Activated naive CD8-positive, alpha-beta T cell treated with anti-CD3 and anti-CD28 coated beads for 36 hours (primary cell): ENCODE results near the gene CHMP5. TPM values are rescaled to one million over a fixed set of nuclear protein-coding genes. Genes with fewer than 3 reads are reported as not detected.
"Not testable (repeated sequence)": the region's sequence is repeated elsewhere in the genome, so short reads cannot be mapped to it uniquely, and the experiment has no call there.

ENCODE experiments used
- DNase-seq: peaks from one replicate; pipeline ENCODE4 v3.0.0; 2021
- H3K27ac Mint-ChIP-seq: one replicate; pipeline ENCODE4 v1.8.0; 2022; ENCODE audit warnings: mild to moderate bottlenecking, moderate library complexity, mixed read lengths
- H3K27me3 Mint-ChIP-seq: one replicate; pipeline ENCODE4 v1.8.0; 2022; ENCODE audit warnings: mild to moderate bottlenecking, mixed read lengths
- H3K36me3 Mint-ChIP-seq: one replicate; pipeline ENCODE4 v1.8.0; 2021; ENCODE audit warnings: mild to moderate bottlenecking, mixed read lengths
- H3K4me1 Mint-ChIP-seq: one replicate; pipeline ENCODE4 v1.8.0; 2021; ENCODE audit warnings: mixed read lengths
- H3K4me3 Mint-ChIP-seq: one replicate; pipeline ENCODE4 v1.8.0; 2022; ENCODE audit warnings: mild to moderate bottlenecking, moderate library complexity, mixed read lengths
- H3K9me3 Mint-ChIP-seq: one replicate; pipeline ENCODE4 v1.8.0; 2022; ENCODE audit warnings: mixed read lengths
- total RNA-seq, 2 experiments: library from RNA; stranded (reverse); gene quantifications; one replicate each; pipeline ENCODE4 v1.2.3, GENCODE V29; 2021

The CHMP5 gene
- total RNA-seq, 2 experiments from 2014 or later, result 73.9 to 75.4 TPM

- DNase-seq, result no peak
- Mint-ChIP-seq H3K27ac (peak overlapping the region; percentile 17), H3K4me3 (no peak overlapping the region), H3K4me1 (peaks cover 7% of the 10 kb centered on the region), H3K27me3 (no peaks in the 10 kb centered on the region), H3K9me3 (no peaks in the 10 kb centered on the region), H3K36me3 (peaks cover 22% of the 10 kb centered on the region)
Observed at GRCh38 chr9:33307067-33307466, 42.2 kb downstream of the CHMP5 start.

DNA sequence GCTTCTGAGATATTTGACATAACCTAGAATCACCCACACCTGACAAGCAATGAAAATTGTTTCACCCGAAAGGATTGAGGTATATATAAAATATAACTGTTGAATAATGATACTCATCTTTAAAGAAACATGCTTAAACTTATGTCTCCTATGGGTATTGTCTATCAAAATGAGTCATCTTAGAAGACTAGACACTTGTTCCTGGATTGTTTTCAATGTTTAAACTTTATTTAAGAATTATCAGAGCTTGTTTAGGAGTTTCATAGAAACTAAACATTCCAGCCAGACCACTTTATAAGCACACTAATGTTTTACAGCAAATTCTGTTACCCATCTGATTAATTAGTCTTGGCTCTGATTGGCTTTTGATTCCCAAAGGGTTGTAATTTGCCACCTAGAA is 45.1 kb downstream of the CHMP5 start:
- Mint-ChIP-seq H3K27ac (no peak overlapping the region), H3K4me1 (peaks cover 4% of the 10 kb centered on the region), H3K27me3 (no peaks in the 10 kb centered on the region), H3K4me3 (no peak overlapping the region), H3K9me3 (no peaks in the 10 kb centered on the region), H3K36me3 (peaks cover 22% of the 10 kb centered on the region)
- DNase-seq, result no peak

DNA sequence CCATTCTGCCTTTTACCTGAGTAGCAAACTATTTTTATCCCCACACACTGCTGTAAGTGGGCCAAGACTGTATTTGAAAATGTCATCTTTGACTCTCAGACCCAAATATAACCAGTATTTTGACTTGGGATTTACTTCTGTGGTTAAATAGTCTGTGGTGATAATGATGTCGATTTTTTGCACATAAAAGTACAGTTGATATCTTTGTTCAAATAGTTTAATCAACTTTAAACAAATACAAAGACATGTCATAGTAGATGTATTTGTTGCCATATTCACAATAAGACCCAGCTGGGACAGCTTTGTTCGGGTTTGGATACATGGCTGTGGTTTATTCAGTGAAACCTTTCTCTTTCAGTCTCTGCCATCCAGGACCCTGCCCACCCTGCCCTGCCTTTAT is 45.9 kb downstream of the CHMP5 start:
- peaks cover 25% of the 10 kb centered on the region for H3K36me3 Mint-ChIP-seq
- H3K27ac Mint-ChIP-seq, result peak overlapping the region; percentile 30
- H3K9me3 Mint-ChIP-seq, result no peaks in the 10 kb centered on the region
- H3K4me1 Mint-ChIP-seq, result peaks cover 4% of the 10 kb centered on the region
- H3K4me3 Mint-ChIP-seq, result no peak overlapping the region
- no peaks in the 10 kb centered on the region for H3K27me3 Mint-ChIP-seq
- DNase-seq, result no peak

GRCh38 chr9:33311953-33312352 is 47.1 kb downstream of the CHMP5 start:
- no peak for DNase-seq
- Mint-ChIP-seq H3K27ac (no peak overlapping the region), H3K4me3 (no peak overlapping the region), H3K36me3 (peaks cover 24% of the 10 kb centered on the region), H3K27me3 (no peaks in the 10 kb centered on the region), H3K9me3 (no peaks in the 10 kb centered on the region), H3K4me1 (peaks cover 4% of the 10 kb centered on the region)

DNA sequence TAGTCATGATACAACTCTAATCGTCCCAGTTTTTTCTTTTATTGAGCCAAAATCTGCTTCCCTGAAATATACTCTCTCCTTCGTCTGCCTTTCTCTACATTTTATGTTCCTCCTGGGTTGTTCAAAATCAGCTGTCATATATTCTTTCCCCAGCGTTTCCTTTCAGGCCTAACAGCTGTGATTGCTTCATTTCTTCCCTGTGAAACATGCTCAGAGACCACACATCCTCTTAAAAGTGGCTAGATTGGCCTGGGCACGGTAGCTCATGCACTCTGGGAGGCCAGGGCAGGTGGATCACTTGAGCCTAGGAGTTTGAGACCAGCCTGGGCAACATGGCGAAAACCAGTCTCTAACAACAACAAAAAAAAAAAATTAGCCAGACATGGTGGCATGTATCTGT is 50.5 kb downstream of the CHMP5 start:
- Mint-ChIP-seq H3K9me3 (no peaks in the 10 kb centered on the region), H3K4me1 (peaks cover 3% of the 10 kb centered on the region), H3K27ac (peak overlapping the region; percentile 3), H3K36me3 (peaks cover 30% of the 10 kb centered on the region), H3K27me3 (no peaks in the 10 kb centered on the region), H3K4me3 (no peak overlapping the region)
- DNase-seq, result no peak

DNA sequence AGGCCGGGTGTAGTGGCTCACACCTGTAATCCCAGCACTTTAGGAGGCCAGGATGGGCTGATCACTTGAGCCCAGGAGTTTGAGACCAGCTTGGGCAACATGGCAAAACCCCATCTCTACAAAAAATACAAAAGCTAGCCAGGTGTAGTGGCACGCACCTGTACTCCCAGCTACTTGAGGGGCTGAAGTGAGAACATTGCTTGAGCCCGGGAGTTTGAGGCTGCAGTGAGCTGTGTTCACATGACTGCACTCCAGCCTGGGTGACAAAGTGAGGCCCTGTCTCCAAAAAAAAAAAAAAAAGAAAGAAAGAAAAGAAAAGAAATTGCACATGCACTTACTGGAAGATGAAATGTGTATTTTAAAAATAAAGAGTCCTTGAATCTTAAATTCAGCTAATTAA is 52.3 kb downstream of the CHMP5 start:
- H3K36me3 Mint-ChIP-seq, result peaks cover 29% of the 10 kb centered on the region
- not testable (repeated sequence) for H3K27me3 Mint-ChIP-seq, DNase-seq, H3K27ac Mint-ChIP-seq, H3K9me3 Mint-ChIP-seq, H3K4me1 Mint-ChIP-seq, H3K4me3 Mint-ChIP-seq

DNA sequence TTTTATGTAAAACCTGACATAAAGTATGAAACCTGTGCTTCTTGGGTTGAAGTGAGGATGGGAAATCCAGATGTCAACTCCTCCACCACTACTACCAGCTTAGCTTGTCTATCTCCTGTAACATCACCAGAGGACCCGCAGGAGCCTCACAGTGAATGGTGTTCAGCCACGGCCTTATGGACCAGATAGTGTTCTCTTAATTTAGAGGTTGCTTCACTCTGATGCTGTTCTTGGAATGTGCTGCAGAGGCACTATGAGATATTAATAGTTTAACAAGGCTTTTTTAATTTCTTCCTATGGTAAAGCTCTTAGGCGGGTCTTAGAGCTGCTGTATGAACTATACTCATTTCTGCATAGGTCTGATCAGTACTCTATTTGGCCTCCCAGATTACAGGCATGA is 53.4 kb downstream of the CHMP5 start:
- H3K4me1 Mint-ChIP-seq, result peaks cover 6% of the 10 kb centered on the region
- no peak overlapping the region for H3K4me3 Mint-ChIP-seq
- H3K9me3 Mint-ChIP-seq, result no peaks in the 10 kb centered on the region
- H3K36me3 Mint-ChIP-seq, result peaks cover 37% of the 10 kb centered on the region
- no peaks in the 10 kb centered on the region for H3K27me3 Mint-ChIP-seq
- DNase-seq, result no peak
- no peak overlapping the region for H3K27ac Mint-ChIP-seq

DNA sequence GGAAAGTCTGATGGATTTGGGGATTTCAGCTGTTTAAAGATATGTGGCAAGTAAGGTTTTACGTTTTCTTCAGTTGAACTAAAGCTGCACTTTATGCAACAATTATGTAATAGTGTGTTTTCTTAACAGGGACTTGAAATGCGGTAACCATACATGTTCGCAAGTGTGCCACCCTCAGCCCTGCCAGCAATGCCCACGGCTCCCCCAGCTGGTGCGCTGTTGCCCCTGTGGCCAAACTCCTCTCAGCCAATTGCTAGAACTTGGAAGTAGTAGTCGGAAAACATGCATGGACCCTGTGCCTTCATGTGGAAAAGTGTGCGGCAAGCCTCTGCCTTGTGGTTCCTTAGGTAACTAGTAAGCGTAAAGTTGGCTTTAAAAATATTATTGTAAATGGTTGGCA is 53.9 kb downstream of the CHMP5 start:
- H3K9me3 Mint-ChIP-seq, result no peaks in the 10 kb centered on the region
- peaks cover 35% of the 10 kb centered on the region for H3K36me3 Mint-ChIP-seq
- H3K27me3 Mint-ChIP-seq, result no peaks in the 10 kb centered on the region
- H3K4me1 Mint-ChIP-seq, result peaks cover 6% of the 10 kb centered on the region
- no peak overlapping the region for H3K4me3 Mint-ChIP-seq
- H3K27ac Mint-ChIP-seq, result no peak overlapping the region
- no peak for DNase-seq

- peak overlapping the region; percentile 37 for H3K27ac Mint-ChIP-seq
- DNase-seq, result no peak
- peaks cover 6% of the 10 kb centered on the region for H3K4me1 Mint-ChIP-seq
- no peaks in the 10 kb centered on the region for H3K27me3 Mint-ChIP-seq
- H3K9me3 Mint-ChIP-seq, result no peaks in the 10 kb centered on the region
- H3K4me3 Mint-ChIP-seq, result no peak overlapping the region
- H3K36me3 Mint-ChIP-seq, result peaks cover 40% of the 10 kb centered on the region
Observed at GRCh38 chr9:33320230-33320567, 55.4 kb downstream of the CHMP5 start.

- Mint-ChIP-seq H3K27ac (peak overlapping the region; percentile 37), H3K4me1 (peaks cover 6% of the 10 kb centered on the region), H3K4me3 (no peak overlapping the region), H3K9me3 (no peaks in the 10 kb centered on the region), H3K36me3 (peaks cover 39% of the 10 kb centered on the region), H3K27me3 (no peaks in the 10 kb centered on the region)
- DNase-seq, result no peak
Observed at GRCh38 chr9:33320568-33321261, 55.9 kb downstream of the CHMP5 start.

- DNase-seq, result no peak
- H3K4me3 Mint-ChIP-seq, result no peak overlapping the region
- no peak overlapping the region for H3K27ac Mint-ChIP-seq
- H3K36me3 Mint-ChIP-seq, result peaks cover 16% of the 10 kb centered on the region
- peaks cover 1% of the 10 kb centered on the region for H3K4me1 Mint-ChIP-seq
- H3K27me3 Mint-ChIP-seq, result no peaks in the 10 kb centered on the region
- H3K9me3 Mint-ChIP-seq, result no peaks in the 10 kb centered on the region
Observed at GRCh38 chr9:33329117-33329563, 64.3 kb downstream of the CHMP5 start.

DNA sequence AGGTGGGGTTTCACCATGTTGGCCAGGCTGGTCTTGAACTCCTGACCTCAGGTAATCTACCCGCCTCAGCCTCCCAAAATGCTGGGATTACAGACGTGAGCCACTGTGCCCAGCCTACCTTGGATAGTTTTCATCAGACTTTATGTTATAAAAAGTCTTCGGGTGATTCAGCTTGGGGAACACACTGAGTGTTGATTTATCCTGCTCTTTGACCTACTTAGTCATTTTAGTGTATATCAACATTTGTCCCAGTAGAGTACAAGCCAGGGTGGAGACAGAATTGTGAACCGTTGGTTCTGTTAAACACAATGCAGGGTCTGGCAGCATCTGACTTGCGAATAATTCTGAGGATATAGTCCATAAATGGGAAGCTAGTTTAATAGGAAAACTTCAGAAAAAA is 65.1 kb downstream of the CHMP5 start:
- no peak overlapping the region for H3K4me3 Mint-ChIP-seq
- DNase-seq, result no peak
- H3K9me3 Mint-ChIP-seq, result no peaks in the 10 kb centered on the region
- H3K36me3 Mint-ChIP-seq, result peaks cover 17% of the 10 kb centered on the region
- H3K4me1 Mint-ChIP-seq, result peaks cover 1% of the 10 kb centered on the region
- H3K27ac Mint-ChIP-seq, result no peak overlapping the region
- no peaks in the 10 kb centered on the region for H3K27me3 Mint-ChIP-seq

GRCh38 chr9:33331377-33331891 is 66.6 kb downstream of the CHMP5 start:
- Mint-ChIP-seq H3K36me3 (peaks cover 20% of the 10 kb centered on the region), H3K4me1 (peaks cover 1% of the 10 kb centered on the region), H3K27me3 (no peaks in the 10 kb centered on the region), H3K9me3 (no peaks in the 10 kb centered on the region), H3K4me3 (no peak overlapping the region), H3K27ac (no peak overlapping the region)
- no peak for DNase-seq
